Activated T-cell treated with anti-CD3 and anti-CD28 coated beads, Interleukin-2, amount 50 U/mL, for 4 hours (primary cell): Measurements from ENCODE around the gene MRPL28. TPM values are rescaled to one million over a fixed set of nuclear protein-coding genes. Genes with fewer than 3 reads are reported as not detected.
"Not testable (repeated sequence)": the region's sequence is repeated elsewhere in the genome, so short reads cannot be mapped to it uniquely, and the experiment has no call there.

Source experiments
- ATAC-seq, 2 donors: fragments of 200-7000 bp; cut with Tn5 transposase; one replicate each; pipeline ENCODE4 v1.10.0; 2021
- DNase-seq: peaks from one replicate; pipeline ENCODE4 v3.0.0-alpha.2; 2020
- H3K27me3 Mint-ChIP-seq: one replicate; pipeline ENCODE4 v1.8.0; 2021; ENCODE audit warnings: low read depth, mixed read lengths
- H3K36me3 Mint-ChIP-seq: one replicate; pipeline ENCODE4 v1.8.0; 2022; ENCODE audit warnings: mixed read lengths; ENCODE audit not compliant: insufficient read depth
- H3K4me1 Mint-ChIP-seq: one replicate; pipeline ENCODE4 v1.8.0; 2021; ENCODE audit warnings: low read depth, mixed read lengths
- H3K4me3 Mint-ChIP-seq: one replicate; pipeline ENCODE4 v1.8.0; 2021; ENCODE audit warnings: mild to moderate bottlenecking, moderate library complexity, mixed read lengths
- H3K9me3 Mint-ChIP-seq: one replicate; pipeline ENCODE4 v1.8.0; 2021; ENCODE audit warnings: mixed read lengths
- total RNA-seq, 3 donors: library from RNA; stranded (reverse); gene quantifications; one replicate each; pipeline ENCODE4 v1.2.1, GENCODE V29; 2021

The MRPL28 gene
- total RNA-seq: 100 to 1,000 TPM; 124 to 136 (median 128) TPM

DNA sequence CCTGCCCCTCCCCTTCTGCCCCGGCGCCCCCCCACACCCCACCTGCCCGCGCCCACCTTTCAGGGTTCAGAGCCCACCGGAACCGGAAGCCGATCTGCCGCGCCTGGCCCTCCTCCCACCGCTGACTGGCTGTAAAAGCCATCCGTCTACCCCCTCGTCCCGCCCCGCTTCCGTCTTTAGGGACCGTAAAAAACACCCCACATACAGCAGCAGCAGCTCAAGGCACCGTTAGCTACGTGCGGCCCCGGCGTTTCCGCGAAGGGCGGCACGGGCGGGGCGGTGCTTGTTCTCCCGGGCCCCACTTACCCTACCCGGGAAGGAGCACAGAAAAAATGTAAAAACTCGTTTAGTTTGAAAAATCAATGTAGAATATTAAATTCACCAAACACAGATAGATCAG, at the start of gene MRPL28:
Gene MRPL28 (minus strand): TSS at position 96 of the 400 bp plus-strand sequence. CDS start 320 bp downstream, outside the sequence.
- no peaks in the 10 kb centered on the region for H3K9me3 Mint-ChIP-seq
- H3K36me3 Mint-ChIP-seq: peaks cover 6% of the 10 kb centered on the region

DNA sequence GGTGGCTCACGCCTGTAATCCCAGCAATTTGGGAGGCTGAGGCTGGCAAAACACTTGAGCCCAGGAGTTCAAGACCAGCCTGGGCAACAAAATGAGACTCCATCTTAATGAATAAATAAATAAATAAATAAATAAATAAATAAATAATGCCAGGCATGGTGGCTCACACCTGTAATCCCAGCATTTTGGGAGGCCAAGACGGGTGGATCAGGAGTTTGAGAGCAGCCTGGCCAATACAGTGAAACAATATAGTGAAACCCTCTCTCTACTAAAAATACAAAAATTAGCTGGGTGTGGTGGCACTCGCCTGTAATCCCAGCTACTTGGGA, 44.8 kb upstream of the MRPL28 start:
- not testable (repeated sequence) for H3K27me3 Mint-ChIP-seq, H3K4me3 Mint-ChIP-seq, DNase-seq, H3K4me1 Mint-ChIP-seq, H3K9me3 Mint-ChIP-seq, H3K36me3 Mint-ChIP-seq, ATAC-seq

More for the DNA sequence above, at the start of gene MRPL28:
- peaks cover 14% of the 10 kb centered on the region for H3K4me1 Mint-ChIP-seq
- peak within 1 kb of the TSS; percentile 82 for H3K4me3 Mint-ChIP-seq
- DNase-seq (peak; percentile 91), ATAC-seq (peak; percentile 99 to 100)
- no peaks in the 10 kb centered on the region for H3K27me3 Mint-ChIP-seq

DNA sequence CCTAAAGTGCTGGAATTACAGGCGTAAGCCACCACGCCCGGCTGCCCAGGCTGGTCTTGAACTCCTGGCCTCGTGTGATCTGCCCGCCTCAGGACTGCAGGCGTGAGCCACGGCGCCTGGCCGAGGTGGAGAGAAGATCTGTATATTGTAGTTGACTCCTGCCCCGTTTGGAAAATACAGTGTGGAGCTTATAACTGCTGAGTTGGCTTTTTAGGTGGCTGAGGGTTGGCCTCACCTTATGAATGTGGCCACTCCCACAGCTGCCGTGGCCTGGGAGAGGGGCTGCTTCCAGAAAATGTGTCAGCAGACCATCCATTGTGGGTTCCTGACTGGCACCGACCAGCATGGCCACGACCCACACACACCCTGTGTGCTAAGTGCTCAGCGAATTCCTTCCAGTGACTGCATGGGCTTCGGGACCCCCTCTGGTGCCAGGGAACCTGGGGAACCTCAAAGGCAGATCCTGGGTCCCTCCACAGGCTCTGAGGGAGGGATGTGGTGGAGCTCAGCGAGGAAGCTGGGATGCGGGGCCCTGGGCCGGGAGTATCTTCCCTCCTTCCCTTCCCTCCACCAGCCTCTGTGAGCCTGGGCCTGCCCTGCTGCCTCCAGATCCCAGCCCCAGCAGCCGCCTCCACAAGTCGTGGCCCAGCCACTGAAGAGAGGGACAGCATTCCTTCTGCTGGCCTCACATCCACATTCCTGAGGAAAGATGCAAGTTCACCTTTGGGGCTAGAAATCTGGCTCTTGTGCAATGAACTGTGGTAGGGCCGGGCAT, 44.2 kb upstream of the MRPL28 start:
- H3K27me3 Mint-ChIP-seq: no peaks in the 10 kb centered on the region
- DNase-seq (no peak), ATAC-seq (no peak)

DNA sequence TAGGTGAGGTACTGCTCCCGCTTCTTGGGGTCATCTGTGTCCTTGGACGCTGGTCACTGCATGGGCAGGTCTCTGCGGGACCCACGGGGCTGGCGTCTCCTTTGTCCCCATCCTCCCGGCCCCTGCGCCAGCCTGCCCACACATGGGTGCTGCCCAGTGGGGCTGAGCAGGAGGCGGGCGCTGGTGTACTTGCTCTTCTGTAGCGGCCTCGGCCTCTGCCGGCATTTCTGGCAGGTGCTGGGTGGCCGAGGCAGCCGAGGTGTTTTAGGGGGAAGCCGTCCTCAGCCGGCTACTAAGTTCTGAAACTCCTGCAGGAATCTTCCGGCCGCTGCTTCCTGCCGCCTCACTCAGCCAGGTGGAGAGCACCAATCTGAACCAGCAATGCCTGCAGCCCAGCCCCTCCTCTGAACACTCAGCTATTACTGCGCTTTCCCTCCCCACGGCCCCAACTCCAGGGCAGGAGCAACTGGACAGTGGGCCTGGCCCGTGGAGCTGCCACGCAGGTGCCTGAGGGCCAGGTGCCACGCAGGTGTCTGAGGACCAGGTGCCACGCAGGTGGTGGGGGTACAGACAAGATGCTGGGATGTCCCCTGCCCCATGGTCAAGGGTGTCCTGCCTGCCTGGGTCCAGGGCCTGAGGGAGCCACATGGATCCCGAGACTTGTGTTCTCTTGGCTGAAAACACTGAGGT, 41.4 kb upstream of the MRPL28 start:
- ATAC-seq (no peak), DNase-seq (no peak)
- no peaks in the 10 kb centered on the region for H3K9me3 Mint-ChIP-seq
- no peaks in the 10 kb centered on the region for H3K27me3 Mint-ChIP-seq
- no peaks in the 10 kb centered on the region for H3K36me3 Mint-ChIP-seq
- no peaks in the 10 kb centered on the region for H3K4me1 Mint-ChIP-seq
- no peak overlapping the region for H3K4me3 Mint-ChIP-seq

More for the DNA sequence above, 44.2 kb upstream of the MRPL28 start:
- Mint-ChIP-seq H3K4me1 (no peaks in the 10 kb centered on the region), H3K4me3 (no peak overlapping the region), H3K9me3 (no peaks in the 10 kb centered on the region), H3K36me3 (no peaks in the 10 kb centered on the region)

DNA sequence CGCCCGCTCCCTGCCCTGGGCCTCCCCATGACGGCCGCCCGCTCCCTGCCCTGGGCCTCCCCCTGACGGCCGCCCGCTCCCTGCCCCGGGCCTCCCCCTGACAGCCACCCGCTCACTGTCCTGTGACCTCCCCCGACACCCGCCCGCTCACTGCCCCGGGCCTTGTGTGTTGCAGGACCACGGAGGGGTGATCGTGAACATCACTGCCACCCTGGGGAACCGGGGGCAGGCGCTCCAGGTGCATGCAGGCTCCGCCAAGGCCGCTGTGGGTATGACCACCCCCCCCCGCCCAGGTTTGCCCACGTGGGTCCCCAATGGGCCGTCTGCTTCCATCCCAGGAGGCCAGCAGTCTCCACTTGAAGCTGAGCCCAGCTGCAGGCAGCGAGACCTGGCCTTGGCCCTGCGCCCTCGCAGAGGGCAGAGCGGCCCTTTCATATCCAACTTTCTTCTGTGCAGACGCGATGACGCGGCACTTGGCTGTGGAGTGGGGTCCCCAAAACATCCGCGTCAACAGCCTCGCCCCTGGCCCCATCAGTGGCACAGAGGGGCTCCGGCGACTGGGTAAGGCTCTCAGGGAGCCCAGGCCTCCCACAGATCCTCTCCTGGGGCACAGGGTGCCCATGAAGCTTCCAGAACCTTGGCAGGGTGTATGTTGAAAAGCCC, 40.3 kb upstream of the MRPL28 start:
- Mint-ChIP-seq H3K4me3 (no peak overlapping the region), H3K9me3 (no peaks in the 10 kb centered on the region), H3K27me3 (no peaks in the 10 kb centered on the region), H3K4me1 (no peaks in the 10 kb centered on the region), H3K36me3 (no peaks in the 10 kb centered on the region)
- ATAC-seq: no peak
- no peak for DNase-seq

DNA sequence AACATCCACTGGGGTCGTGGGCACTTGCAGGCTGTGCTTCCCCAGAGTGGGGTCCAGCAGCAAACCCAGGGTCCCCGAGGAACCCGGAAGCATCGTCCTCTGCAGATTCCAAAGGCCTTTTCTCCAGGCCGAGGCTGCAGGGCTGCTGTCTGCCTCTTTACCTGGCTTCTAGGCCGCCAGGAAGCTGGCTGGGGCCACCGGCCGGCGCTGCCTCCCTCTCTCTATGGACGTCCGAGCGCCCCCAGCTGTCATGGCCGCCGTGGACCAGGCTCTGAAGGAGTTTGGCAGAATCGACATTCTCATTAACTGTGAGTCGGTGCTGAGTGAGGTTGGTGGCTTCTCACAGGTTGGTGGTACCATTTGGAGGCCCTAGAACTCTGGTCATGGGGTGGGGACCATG, 36.9 kb upstream of the MRPL28 start:
- no peaks in the 10 kb centered on the region for H3K27me3 Mint-ChIP-seq
- H3K9me3 Mint-ChIP-seq: no peaks in the 10 kb centered on the region
- no peak for DNase-seq
- no peaks in the 10 kb centered on the region for H3K4me1 Mint-ChIP-seq
- no peak for ATAC-seq
- no peak overlapping the region for H3K4me3 Mint-ChIP-seq
- H3K36me3 Mint-ChIP-seq: no peaks in the 10 kb centered on the region

DNA sequence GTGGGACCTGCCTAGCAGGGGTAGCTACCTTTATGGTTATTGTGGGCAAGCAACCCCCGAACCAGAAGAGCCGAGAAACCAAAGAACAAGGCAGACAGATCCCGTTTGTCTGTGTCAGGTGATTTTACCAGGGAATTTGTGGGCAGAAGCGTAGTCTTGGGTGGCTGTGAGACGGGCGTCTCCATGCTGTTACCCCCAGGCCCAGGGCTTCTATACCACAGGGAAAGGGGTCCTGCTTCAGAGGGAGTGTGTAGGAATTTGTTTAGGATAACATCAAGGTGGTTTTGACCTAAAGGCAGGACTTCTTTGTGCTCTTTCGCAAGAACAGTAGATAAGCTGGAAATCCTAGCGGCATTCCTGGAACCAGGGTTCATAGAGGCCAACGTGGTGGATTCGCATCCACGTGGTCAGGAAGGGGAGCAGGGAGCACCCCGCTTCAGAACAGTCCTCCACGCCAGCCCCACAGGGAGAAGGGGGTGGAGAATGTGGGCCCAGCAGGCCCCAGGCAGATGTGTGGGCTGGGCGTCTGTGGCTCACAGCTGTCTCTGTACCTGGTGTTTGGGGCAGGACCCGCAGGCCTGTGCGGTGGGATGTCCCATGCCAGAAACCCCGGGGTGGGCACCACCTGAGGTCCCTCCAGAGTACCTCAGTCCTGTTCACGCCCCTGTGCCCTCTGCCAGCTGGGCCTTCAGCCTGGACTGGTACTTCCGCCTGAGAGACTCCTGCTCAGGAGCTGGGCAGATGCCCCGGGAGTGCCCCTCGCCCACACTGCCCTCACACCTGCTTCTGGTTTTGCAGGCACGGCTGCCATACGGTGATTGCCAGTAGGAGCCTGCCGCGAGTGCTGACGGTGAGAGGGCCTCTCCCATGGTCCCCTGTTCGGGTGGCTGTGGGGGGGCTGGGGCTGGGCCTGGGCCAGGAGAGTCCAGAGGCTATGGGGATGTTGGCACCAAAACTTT, 35.5 kb upstream of the MRPL28 start:
- ATAC-seq: no peak
- Mint-ChIP-seq H3K9me3 (no peaks in the 10 kb centered on the region), H3K4me3 (no peak overlapping the region), H3K4me1 (no peaks in the 10 kb centered on the region), H3K36me3 (no peaks in the 10 kb centered on the region), H3K27me3 (no peaks in the 10 kb centered on the region)
- DNase-seq: no peak

DNA sequence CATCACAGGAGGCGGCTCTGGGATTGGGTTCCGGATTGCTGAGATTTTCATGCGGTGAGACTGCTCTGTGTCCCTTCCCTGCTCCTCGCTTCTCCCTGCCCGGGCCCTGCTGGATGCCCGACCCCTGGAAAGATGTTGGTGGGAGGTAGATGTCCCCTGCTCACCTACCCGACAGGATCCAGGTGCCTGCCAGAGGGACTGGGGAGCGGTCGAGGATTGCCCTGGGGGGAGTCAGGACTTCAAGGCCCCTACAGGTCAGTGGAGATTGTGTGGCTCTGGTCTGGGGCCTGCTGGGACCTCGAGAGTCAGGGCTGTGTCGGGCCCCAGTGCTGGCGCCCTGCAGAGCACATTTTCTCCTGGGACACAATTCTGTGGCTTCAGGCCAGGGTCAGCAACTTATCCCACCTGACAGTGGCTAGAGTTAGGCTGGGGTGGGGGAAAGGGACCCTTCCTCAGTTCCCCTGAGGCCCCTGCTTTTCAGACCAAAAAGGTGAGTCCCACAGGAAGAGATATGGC, 34.7 kb upstream of the MRPL28 start:
- peaks cover 7% of the 10 kb centered on the region for H3K4me1 Mint-ChIP-seq
- ATAC-seq (no peak), DNase-seq (no peak)
- no peaks in the 10 kb centered on the region for H3K9me3 Mint-ChIP-seq
- no peaks in the 10 kb centered on the region for H3K27me3 Mint-ChIP-seq
- no peaks in the 10 kb centered on the region for H3K36me3 Mint-ChIP-seq
- no peak overlapping the region for H3K4me3 Mint-ChIP-seq

DNA sequence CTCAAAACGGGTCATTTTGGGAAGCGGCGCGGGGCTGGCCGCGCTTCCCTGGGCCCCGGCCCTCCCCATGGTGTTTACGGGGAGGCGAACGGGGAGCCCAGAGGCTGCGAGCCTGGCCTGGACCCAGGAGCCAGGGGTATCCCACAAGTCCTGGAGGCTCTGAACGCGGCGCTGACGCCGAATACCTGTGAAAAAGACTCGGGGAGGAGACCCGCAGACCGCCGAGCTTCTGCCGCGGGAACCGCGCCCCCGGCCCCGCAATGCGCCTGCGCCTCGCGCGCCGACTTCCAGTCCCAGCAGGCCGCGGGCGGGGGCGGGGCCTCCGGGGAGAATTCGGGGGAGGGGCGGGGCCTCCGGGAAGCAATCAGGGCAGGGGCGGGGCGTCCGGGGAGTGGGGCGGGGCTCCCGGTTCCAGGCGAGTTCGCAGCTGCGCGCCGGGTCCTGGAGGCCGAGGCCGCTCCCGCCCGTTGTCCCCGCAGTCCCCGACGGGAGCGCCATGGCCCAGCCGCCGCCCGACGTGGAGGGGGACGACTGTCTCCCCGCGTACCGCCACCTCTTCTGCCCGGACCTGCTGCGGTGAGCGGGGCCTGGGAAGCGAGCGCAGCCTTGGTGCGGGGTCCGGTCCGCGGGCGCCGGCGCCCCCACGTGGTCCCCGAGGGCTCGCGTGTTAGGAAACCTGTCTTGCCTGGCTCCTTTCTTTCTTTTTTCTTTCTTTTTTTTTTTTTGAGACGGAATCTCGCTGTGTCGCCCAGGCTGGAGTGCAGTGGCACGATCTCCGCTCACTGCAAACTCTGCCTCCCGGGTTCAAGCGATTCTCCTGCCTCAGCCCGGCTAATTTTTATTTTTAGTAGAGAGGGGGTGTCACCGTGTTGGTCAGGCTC, 31.4 kb upstream of the MRPL28 start, which contains the start of gene DECR2:
Gene DECR2 (plus strand): TSS at position 418 of the 881 bp plus-strand sequence. CDS start 79 bp downstream, at position 497.
- Mint-ChIP-seq H3K9me3 (no peaks in the 10 kb centered on the region), H3K36me3 (no peaks in the 10 kb centered on the region), H3K4me1 (peaks cover 16% of the 10 kb centered on the region), H3K4me3 (peak within 1 kb of the TSS; percentile 86), H3K27me3 (no peaks in the 10 kb centered on the region)
- ATAC-seq (peak; percentile 85 to 88), DNase-seq (peak; percentile 99)

DNA sequence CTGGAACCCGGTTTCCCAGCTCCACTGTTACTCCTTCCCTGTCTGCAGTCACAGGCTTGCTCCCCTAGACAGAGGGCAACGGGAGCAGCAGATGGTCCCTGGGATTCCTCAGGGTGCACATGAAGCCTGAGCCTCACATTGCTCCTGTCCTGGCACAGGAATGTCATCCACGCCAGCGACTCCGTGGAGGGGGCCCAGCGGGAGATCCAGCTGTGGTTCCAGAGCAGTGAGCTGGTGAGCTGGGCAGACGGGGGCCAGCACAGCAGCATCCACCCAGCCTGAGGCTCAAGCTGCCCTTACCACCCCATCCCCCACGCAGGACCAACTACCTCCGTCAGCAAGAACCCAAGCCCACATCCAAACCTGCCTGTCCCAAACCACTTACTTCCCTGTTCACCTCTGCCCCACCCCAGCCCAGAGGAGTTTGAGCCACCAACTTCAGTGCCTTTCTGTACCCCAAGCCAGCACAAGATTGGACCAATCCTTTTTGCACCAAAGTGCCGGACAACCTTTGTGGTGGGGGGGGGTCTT, 29.8 kb upstream of the MRPL28 start:
- Mint-ChIP-seq H3K9me3 (no peaks in the 10 kb centered on the region), H3K36me3 (no peaks in the 10 kb centered on the region), H3K4me1 (peaks cover 22% of the 10 kb centered on the region), H3K27me3 (no peaks in the 10 kb centered on the region), H3K4me3 (peak overlapping the region; percentile 86)
- no peak for DNase-seq
- ATAC-seq: no peak

DNA sequence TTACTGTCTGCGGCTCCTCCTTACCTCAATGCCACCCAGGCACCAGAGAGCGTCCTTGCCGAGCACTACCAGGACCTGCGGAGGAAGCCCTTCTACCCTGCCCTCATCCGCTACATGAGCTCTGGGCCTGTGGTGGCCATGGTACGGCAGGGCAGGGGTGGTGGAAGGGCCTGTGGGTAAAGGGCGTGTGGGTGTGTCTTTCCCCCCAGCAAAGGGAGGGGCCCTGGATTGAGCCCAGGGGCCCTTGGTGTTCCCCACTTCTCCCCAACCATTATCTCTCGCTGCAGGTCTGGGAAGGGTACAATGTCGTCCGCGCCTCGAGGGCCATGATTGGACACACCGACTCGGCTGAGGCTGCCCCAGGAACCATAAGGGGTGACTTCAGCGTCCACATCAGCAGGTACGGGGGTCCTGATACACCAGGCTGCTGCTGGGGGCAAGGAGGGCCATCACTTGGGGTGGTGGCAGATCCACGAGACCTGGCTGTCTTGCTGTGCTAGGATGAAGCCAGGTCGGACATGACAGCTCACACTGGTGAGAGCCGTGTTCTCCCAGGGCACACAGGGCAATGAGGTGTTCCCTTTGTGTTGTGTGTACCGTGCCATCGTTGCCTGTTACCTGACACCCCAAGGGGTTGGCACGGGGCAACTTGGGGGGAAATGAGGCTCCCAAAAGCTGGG, 29.1 kb upstream of the MRPL28 start:
- H3K27me3 Mint-ChIP-seq: no peaks in the 10 kb centered on the region
- H3K4me1 Mint-ChIP-seq: peaks cover 22% of the 10 kb centered on the region
- H3K36me3 Mint-ChIP-seq: no peaks in the 10 kb centered on the region
- no peaks in the 10 kb centered on the region for H3K9me3 Mint-ChIP-seq
- ATAC-seq (no peak), DNase-seq (no peak)
- H3K4me3 Mint-ChIP-seq: peak overlapping the region; percentile 43

DNA sequence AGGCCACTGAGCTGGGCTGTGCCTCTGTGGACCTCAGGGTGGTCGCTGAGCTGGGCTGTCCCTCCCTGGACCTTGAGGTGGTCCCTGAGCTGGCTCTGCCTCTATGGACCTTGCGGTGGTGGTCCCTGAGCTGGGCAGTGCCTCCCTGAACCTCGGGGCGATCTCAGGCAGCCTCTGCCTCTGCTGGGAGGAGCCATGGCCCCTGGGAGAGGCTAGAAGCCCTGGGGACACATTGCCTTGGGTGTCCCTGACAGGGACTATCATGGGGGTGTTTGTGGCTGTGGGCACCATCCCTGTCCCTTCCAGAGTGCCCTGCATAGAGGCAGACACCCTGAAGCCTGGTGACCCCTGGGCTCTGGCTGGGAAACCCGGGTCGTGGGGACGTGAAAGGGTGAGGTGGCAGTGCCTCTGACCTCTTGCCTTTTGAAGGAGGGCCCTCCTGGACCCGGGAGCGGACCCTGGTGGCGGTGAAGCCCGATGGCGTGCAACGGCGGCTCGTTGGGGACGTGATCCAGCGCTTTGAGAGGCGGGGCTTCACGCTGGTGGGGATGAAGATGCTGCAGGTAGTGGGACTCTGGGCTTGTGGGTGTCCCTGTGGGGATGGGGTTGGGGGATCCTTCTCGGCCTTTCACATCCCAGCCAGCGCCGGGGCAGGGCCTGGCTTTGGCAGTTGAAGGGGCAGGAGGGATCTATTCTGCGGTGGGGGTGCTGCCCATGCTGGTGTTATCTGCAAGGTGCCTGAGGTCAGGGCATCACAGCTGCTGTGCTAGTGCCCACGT, 28.4 kb upstream of the MRPL28 start:
- H3K36me3 Mint-ChIP-seq: no peaks in the 10 kb centered on the region
- no peaks in the 10 kb centered on the region for H3K9me3 Mint-ChIP-seq
- peaks cover 22% of the 10 kb centered on the region for H3K4me1 Mint-ChIP-seq
- H3K4me3 Mint-ChIP-seq: peak overlapping the region; percentile 67
- H3K27me3 Mint-ChIP-seq: no peaks in the 10 kb centered on the region
- ATAC-seq (no peak), DNase-seq (no peak)
